HepG2 (cell line): Measurements from ENCODE around the gene FRAS1. TPM values are rescaled to one million over a fixed set of nuclear protein-coding genes. Genes with fewer than 3 reads are reported as not detected.
A peak's percentile ranks its signal among the peaks of the same experiment; 100 is the strongest.

Experiments
- ATAC-seq: fragments of 200-7000 bp; cut with Tn5 transposase; 3 replicates; pipeline ENCODE4 v1.9.1; 2020; ENCODE audit warnings: mild to moderate bottlenecking, moderate library complexity
- BruUV-seq: library from RNA; stranded (reverse); fragments of 400-500 nt; replicated peaks from 2 replicates; lab custom pipeline; 2021; lab: Mats Ljungman, UMichigan
- CTCF ChIA-PET: fragments of 300-600 bp; formaldehyde crosslinking; extraction: SDS; loops from one replicate; lab custom pipeline; 2021; ENCODE audit warnings: low total read pairs, inconsistent platforms, low intra/inter-chr PET ratio; lab: Yijun Ruan, JAX
- POLR2A ChIA-PET: fragments of 350-600 bp; sonication (Branson Sonifier 250); formaldehyde crosslinking; loops from one replicate; lab custom pipeline; 2020; ENCODE audit warnings: antibody characterized with exemption, inconsistent platforms; lab: Yijun Ruan, JAX
- DNase-seq: peaks from one replicate; pipeline ENCODE4 v3.0.0-alpha.2; 2015; ENCODE audit warnings: low spot score
- FAIRE-seq: peaks from 3 replicates; lab custom pipeline; 2011; peaks lifted over from hg19 to GRCh38; lab: Jason Lieb, UNC
- H2AFZ ChIP-seq: one replicate; pipeline ENCODE4 v1.6.1; 2011; ENCODE audit warnings: low read length, inconsistent platforms
- H3K27ac ChIP-seq: fragments of 300-600 bp; 3 replicates; pipeline ENCODE4 v1.8.0; 2011; ENCODE audit warnings: mixed run types, mild to moderate bottlenecking, mixed read lengths, low read length, inconsistent platforms; ENCODE audit not compliant: insufficient read depth; ENCODE audit errors: extremely low read length
- H3K27me3 ChIP-seq, 2 experiments: fragments of 200-600 bp in 1 of 2; 2 replicates in 1 of 2; 3 replicates in 1 of 2; pipeline versions ENCODE4 v1.6.0 to v1.8.0; 2011; ENCODE audit warnings: low read length in 2 of 2, mild to moderate bottlenecking in 2 of 2, moderate library complexity in 2 of 2, inconsistent platforms in 1 of 2; ENCODE audit not compliant: insufficient read depth in 2 of 2, control insufficient read depth in 1 of 2
- H3K36me3 ChIP-seq, 2 experiments: fragments of 200-600 bp in 1 of 2; replicated peaks in 1 of 2; 2 replicates in 1 of 2; 3 replicates in 1 of 2; pipeline versions ENCODE4 v1.5.1 to v1.8.0; 2011; ENCODE audit warnings: low read length in 2 of 2, inconsistent platforms in 1 of 2; ENCODE audit not compliant: insufficient read depth in 2 of 2, control insufficient read depth in 1 of 2
- H3K4me1 ChIP-seq: 2 replicates; pipeline ENCODE4 v1.5.1; 2012; ENCODE audit warnings: low read length, inconsistent platforms; ENCODE audit not compliant: insufficient read depth
- H3K4me2 ChIP-seq: 2 replicates; pipeline ENCODE4 v1.6.0; 2011; ENCODE audit warnings: low read depth, low read length, inconsistent platforms
- H3K4me3 ChIP-seq, 3 experiments: fragments of 200-600 bp in 1 of 3; sonication (generic), shearing (Covaris generic) in 1 of 3; replicated peaks in 1 of 3; 2 replicates each; pipeline ENCODE4 v1.5.1; 2011 to 2016; ENCODE audit warnings: low read length in 3 of 3, inconsistent platforms in 2 of 3, low read depth in 2 of 3, mild to moderate bottlenecking in 2 of 3, control low read depth in 1 of 3, mixed read lengths in 1 of 3; ENCODE audit not compliant: insufficient read depth in 1 of 3
- H3K79me2 ChIP-seq: one replicate; pipeline ENCODE4 v1.6.1; 2011; ENCODE audit warnings: low read length, inconsistent platforms; ENCODE audit not compliant: insufficient read depth
- H3K9ac ChIP-seq: 2 replicates; pipeline ENCODE4 v1.6.0; 2011; ENCODE audit warnings: mild to moderate bottlenecking, low read depth, low read length, inconsistent platforms; ENCODE audit not compliant: insufficient read depth
- H3K9me3 ChIP-seq: 2 replicates; pipeline ENCODE4 v1.5.1; 2012; ENCODE audit warnings: mild to moderate bottlenecking, low read length
- H4K20me1 ChIP-seq: 2 replicates; pipeline ENCODE4 v1.6.0; 2011; ENCODE audit warnings: inconsistent platforms, mild to moderate bottlenecking, low read length, moderate library complexity; ENCODE audit not compliant: insufficient read depth
- FOXA1 ChIP-seq, 2 experiments: fragments of 450-650 bp in 1 of 2; sonication (generic) in 1 of 2; formaldehyde crosslinking in 1 of 2; IDR thresholded peaks; 2 replicates each; pipeline versions ENCODE4 v1.4.0 to v1.6.1; 2016 to 2020; ENCODE audit warnings: missing genetic modification reagents in 1 of 2
- HNRNPL ChIP-seq: fragments of 200-400 bp; formaldehyde crosslinking; IDR thresholded peaks from 2 replicates; pipeline ENCODE4 v1.6.1; 2017; ENCODE audit warnings: mild to moderate bottlenecking, low read depth, low read length
- KAT2B ChIP-seq: fragments of 150-350 bp; IDR thresholded peaks from 2 replicates; pipeline ENCODE4 v1.6.1; 2014; ENCODE audit warnings: low read depth, low read length, borderline replicate concordance
- MATR3 ChIP-seq: sonication (generic); formaldehyde crosslinking; IDR thresholded peaks from 2 replicates; pipeline ENCODE4 v1.4.0; 2020; ENCODE audit warnings: missing genetic modification reagents
- MEIS2 ChIP-seq: sonication (generic); formaldehyde crosslinking; IDR thresholded peaks from 2 replicates; pipeline ENCODE4 v1.9.0; 2021; ENCODE audit warnings: mild to moderate bottlenecking, missing genetic modification reagents
- SOX13 ChIP-seq, 3 experiments: fragments of 450-650 bp in 1 of 3; sonication (generic) in 1 of 3; formaldehyde crosslinking in 1 of 3; IDR thresholded peaks in 2 of 3; conservative IDR thresholded peaks in 1 of 3; 2 replicates each; pipeline versions ENCODE4 v1.5.0 to v1.6.1; 2016 to 2020; ENCODE audit warnings: antibody characterized with exemption in 1 of 3, mild to moderate bottlenecking in 1 of 3, missing compliant biosample characterization in 1 of 3, missing genetic modification reagents in 1 of 3, moderate library complexity in 1 of 3
- TEAD2 ChIP-seq: sonication (generic); formaldehyde crosslinking; IDR thresholded peaks from 2 replicates; pipeline ENCODE4 v1.9.0; 2021; ENCODE audit warnings: missing genetic modification reagents
- TEAD3 ChIP-seq: optimal IDR thresholded peaks from 2 replicates; pipeline ENCODE3; 2016; ENCODE audit warnings: borderline replicate concordance
- ZNF160 ChIP-seq: sonication (generic); formaldehyde crosslinking; IDR thresholded peaks from 2 replicates; pipeline ENCODE4 v1.8.0; 2022; ENCODE audit warnings: mild to moderate bottlenecking, inconsistent platforms, missing genetic modification reagents
- ZNF543 ChIP-seq: sonication (generic); formaldehyde crosslinking; IDR thresholded peaks from 2 replicates; pipeline ENCODE4 v1.4.0; 2020; ENCODE audit warnings: mild to moderate bottlenecking, missing genetic modification reagents
- ZNF775 ChIP-seq: sonication (generic); formaldehyde crosslinking; IDR thresholded peaks from 2 replicates; pipeline ENCODE4 v1.4.0; 2020; ENCODE audit warnings: missing genetic modification reagents, mild to moderate bottlenecking, moderate library complexity, borderline replicate concordance
- WGBS: methylation state at CpG from one replicate; pipeline ENCODE4 v1.1.6; 2017; ENCODE audit warnings: low lambda C conversion rate; 5-methylcytosine and 5-hydroxymethylcytosine counted together
- in situ Hi-C: cut with HindIII; loops from 2 replicates; pipeline ENCODE4 v1.10.0; 2017; ENCODE audit warnings: low pct_unique_long_range_greater_than_20kb; ENCODE audit not compliant: extremely low pct_ligation_motif_present
- intact Hi-C: fragments of 100-400 bp; cut with micrococcal nuclease; formaldehyde crosslinking; loops from one replicate; pipeline ENCODE4 v1.10.0; 2022; ENCODE audit not compliant: unreplicated experiment
- polyA plus RNA-seq, 8 experiments: library from polyadenylated mRNA; depleted of rRNA in 3 of 8; stranded (reverse) in 7 of 8; unstranded in 1 of 8; fragments of >200 nt; fragmentation: Illumina TruSeq in 4 of 8; extraction: Trizol in 4 of 8; gene quantifications; 2 replicates each; pipeline versions ENCODE4 v1.2.1 to v1.2.3, GENCODE V29; 2011 to 2016; ENCODE audit warnings: low read depth in 4 of 8, missing spikeins in 1 of 8, mixed read lengths in 1 of 8; ENCODE audit not compliant: insufficient read depth in 1 of 8
- total RNA-seq, 5 experiments: library from RNA; depleted of rRNA; stranded (reverse); fragments of >200 nt; fragmentation: Illumina TruSeq; extraction: Trizol; gene quantifications; 2 replicates each; pipeline ENCODE4 v1.2.3, GENCODE V29; 2016; ENCODE audit warnings: low read depth in 1 of 5
- TF ChIP-seq, protein P1 (sequence below): IDR thresholded peaks from 2 replicates; pipeline ENCODE4 v1.4.0; 2020; ENCODE audit warnings: mild to moderate bottlenecking, missing genetic modification reagents

Gene FRAS1
- total and polyA plus RNA-seq, 2 of the 13 experiments (the other 11 are each of a cell fraction or from before 2014, with no cell fraction given): 22.5 to 31.6 TPM

DNA sequence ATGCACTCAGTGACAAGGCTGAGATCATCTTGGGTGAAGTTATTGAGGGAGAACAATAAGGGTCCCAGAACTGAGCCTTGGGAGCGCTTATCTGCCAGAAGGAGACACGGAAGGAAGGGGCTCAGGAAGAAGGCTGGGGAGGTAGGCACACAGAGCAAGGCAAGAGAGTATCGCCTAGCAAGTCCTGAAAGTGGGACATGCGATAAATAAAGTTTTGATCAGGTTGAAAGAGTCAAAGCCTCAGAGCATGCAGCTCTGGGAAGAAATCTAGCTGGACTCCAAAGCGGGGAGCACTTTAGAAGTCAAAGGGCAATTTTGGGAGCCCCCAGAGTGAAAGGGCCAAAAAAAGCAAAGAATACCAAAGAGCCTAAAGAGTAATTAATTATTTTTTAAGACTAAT is 476.7 kb downstream of the FRAS1 start:
- Histone ChIP-seq H3K27ac (no peak overlapping the region), H3K79me2 (no peaks in the 10 kb centered on the region), H2AFZ (no peak overlapping the region), H3K4me2 (no peak overlapping the region), H3K9me3 (no peaks in the 10 kb centered on the region), H3K9ac (no peak overlapping the region), H3K27me3 (no peaks in the 10 kb centered on the region), H4K20me1 (no peaks in the 10 kb centered on the region), H3K4me3 (no peak overlapping the region), H3K4me1 (no peaks in the 10 kb centered on the region; the same call in 1 of the 2 replicates), H3K36me3 (peaks cover 13 to 41% of the 10 kb centered on the region in 2 experiments)
- ATAC-seq: no peak
- TF ChIP-seq HNRNPL: no peak
- ChIA-PET CTCF (no interaction called here), POLR2A (no interaction called here)
- no peak for DNase-seq
- in situ Hi-C loops (no loop called here), intact Hi-C loops (no loop called here)
- no TSS peak for BruUV-seq
- 98% methylated on average over 5 of the region's 5 CpGs for WGBS
- no peak for FAIRE-seq

DNA sequence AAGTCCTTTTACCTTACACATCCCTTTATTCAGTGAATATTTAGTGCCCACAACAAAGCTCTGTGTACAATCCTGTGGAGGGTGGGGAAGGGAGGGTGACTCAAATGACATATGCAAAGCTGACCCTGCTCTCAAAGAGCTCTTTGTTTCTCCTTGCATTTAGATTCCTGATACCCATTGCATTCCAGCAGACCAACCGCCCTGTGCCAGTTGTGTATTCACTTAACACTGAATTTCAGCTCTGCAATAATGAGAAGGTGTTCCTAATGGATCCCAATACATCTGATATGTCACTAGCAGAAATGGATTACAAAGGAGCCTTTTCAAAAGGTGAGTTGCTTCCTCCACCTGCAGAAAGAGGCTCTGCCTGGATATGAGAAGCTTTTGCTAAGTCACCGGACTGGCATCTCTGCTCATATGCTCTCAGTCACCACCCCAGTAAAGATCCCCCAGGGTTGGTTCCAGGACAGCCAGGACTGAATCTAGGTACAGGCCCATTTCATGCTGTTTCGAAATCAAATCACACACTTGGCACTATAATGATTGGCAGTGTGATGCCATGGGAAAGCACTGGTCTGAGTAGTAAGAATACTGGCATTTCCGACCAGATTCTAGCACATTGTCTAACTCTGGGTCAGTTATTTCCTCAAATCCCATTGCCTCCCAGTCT is 477.3 kb downstream of the FRAS1 start:
- ChIA-PET POLR2A (no interaction called here), CTCF (no interaction called here)
- no peak overlapping the region for H3K9ac ChIP-seq
- 90% methylated on average over 4 of the region's 4 CpGs for WGBS
- peak; percentile 72 for ATAC-seq
- peak; percentile 69 for DNase-seq
- in situ Hi-C loops (no loop called here), intact Hi-C loops (no loop called here)
- H3K36me3 ChIP-seq: peaks cover 13 to 39% of the 10 kb centered on the region in 2 experiments
- H2AFZ ChIP-seq: no peak overlapping the region
- no peaks in the 10 kb centered on the region for H4K20me1 ChIP-seq
- FAIRE-seq: no peak
- H3K4me3 ChIP-seq: no peak overlapping the region
- H3K4me1 ChIP-seq: no peaks in the 10 kb centered on the region; the same call in 1 of the 2 replicates
- no peak overlapping the region for H3K27ac ChIP-seq
- no peaks in the 10 kb centered on the region for H3K27me3 ChIP-seq
- no peaks in the 10 kb centered on the region for H3K79me2 ChIP-seq
- no TSS peak for BruUV-seq
- no peak overlapping the region for H3K4me2 ChIP-seq
- H3K9me3 ChIP-seq: no peaks in the 10 kb centered on the region
- no peak for TF ChIP-seq ZNF775 (CRISPR knock-in tag)
- no peak for TF ChIP-seq ZNF543 (CRISPR knock-in tag)
- TF ChIP-seq KAT2B: no peak
- TF ChIP-seq MATR3 (CRISPR knock-in tag): no peak
- no peak for TF ChIP-seq ZNF160 (CRISPR knock-in tag)
- TF ChIP-seq FOXA1 (IDR thresholded peaks at IDR 0.05): no peak
- TF ChIP-seq FOXA1 (CRISPR knock-in tag; IDR thresholded peaks at IDR 0.05): no peak
- TF ChIP-seq SOX13 (IDR thresholded peaks at IDR 0.05): no peak
- TF ChIP-seq SOX13 (CRISPR knock-in tag; conservative IDR thresholded peaks at IDR 0.05 in 1 of 2, IDR thresholded peaks at IDR 0.05 in 1 of 2): peak in 1 of 2 experiments; percentile 31; a peak in 1 of 4 replicates
- TF ChIP-seq, protein P1, sequence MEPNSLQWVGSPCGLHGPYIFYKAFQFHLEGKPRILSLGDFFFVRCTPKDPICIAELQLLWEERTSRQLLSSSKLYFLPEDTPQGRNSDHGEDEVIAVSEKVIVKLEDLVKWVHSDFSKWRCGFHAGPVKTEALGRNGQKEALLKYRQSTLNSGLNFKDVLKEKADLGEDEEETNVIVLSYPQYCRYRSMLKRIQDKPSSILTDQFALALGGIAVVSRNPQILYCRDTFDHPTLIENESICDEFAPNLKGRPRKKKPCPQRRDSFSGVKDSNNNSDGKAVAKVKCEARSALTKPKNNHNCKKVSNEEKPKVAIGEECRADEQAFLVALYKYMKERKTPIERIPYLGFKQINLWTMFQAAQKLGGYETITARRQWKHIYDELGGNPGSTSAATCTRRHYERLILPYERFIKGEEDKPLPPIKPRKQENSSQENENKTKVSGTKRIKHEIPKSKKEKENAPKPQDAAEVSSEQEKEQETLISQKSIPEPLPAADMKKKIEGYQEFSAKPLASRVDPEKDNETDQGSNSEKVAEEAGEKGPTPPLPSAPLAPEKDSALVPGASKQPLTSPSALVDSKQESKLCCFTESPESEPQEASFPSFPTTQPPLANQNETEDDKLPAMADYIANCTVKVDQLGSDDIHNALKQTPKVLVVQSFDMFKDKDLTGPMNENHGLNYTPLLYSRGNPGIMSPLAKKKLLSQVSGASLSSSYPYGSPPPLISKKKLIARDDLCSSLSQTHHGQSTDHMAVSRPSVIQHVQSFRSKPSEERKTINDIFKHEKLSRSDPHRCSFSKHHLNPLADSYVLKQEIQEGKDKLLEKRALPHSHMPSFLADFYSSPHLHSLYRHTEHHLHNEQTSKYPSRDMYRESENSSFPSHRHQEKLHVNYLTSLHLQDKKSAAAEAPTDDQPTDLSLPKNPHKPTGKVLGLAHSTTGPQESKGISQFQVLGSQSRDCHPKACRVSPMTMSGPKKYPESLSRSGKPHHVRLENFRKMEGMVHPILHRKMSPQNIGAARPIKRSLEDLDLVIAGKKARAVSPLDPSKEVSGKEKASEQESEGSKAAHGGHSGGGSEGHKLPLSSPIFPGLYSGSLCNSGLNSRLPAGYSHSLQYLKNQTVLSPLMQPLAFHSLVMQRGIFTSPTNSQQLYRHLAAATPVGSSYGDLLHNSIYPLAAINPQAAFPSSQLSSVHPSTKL (CRISPR knock-in tag): 0 out of 2 replicates have a peak, but pooled peaks have one; percentile 20
- TF ChIP-seq TEAD3 (CRISPR knock-in tag): peak; percentile 32
- TF ChIP-seq TEAD2 (CRISPR knock-in tag): no peak
- TF ChIP-seq MEIS2 (CRISPR knock-in tag): no peak
